HG02981 (cell line): ENCODE measurements around the gene CLEC10A.
"Not testable (repeated sequence)": the region's sequence is repeated elsewhere in the genome, so short reads cannot be mapped to it uniquely, and the experiment has no call there.

Experiments
- ATAC-seq: cut with Tn5 transposase; IDR thresholded peaks from one replicate; pipeline ENCODE4 v1.9.1; 2021; ENCODE audit warnings: mild to moderate bottlenecking, moderate library complexity; ENCODE audit not compliant: unreplicated experiment

The CLEC10A gene

DNA sequence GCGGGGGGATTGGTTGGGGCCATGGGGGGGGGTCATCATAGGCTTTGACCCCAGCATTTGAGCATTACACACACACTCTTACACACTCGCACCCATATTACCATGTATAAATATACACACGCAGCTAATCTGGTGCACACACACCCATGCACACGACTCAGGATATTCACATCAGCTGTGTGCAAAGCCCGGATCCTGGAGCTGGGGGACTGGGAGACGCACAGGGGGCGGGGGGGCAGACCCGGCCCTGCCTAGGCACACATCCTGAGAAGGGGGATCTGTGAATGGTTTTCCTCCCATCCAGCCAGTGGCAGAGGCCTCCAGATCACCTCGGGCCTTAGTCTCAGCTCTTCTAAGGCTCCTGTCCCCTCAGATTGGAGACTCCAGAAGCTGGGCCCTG lies 28.9 kb upstream of the CLEC10A start:
- ATAC-seq, result no peak

- no peak for ATAC-seq
Measured at GRCh38 chr17:7108560-7108925, 28.5 kb upstream of the CLEC10A start.

DNA sequence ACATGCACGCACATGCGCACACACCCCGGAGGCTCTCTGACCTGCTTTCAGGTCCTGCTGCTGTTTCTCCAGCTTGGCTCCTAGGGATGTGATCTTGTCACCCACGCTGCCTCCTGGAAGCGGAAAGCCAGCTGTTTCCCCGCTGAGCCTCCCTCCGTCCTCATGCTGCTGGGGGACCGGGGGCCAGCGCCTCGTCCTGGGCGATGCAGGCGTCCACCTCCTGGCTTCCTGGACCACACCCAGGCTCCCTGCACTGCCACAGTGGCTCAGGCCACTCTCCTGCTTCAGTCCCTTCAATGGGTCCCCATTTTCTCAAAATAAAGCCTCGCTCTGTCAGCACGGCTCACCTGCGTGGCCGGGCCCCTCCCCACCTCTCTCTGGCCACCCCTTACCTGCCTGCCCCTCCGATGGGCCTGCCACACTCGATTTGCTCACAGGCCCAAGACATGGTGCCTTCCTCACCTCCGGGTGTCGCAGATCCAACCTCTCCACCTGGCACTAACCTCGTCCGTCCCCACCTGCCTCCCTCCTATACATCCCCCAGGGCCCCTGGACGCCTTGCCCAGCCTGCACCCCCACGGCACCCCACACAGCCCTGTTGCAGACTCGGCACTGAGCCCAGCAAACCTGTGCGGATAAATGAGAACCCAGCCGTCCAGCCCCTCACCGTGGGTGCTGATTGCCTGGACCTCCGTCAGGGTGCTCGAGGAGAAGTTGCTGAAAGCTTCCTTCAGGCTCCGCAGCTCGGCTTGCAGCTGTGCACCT lies 27.9 kb upstream of the CLEC10A start:
- no peak for ATAC-seq

- no peak for ATAC-seq
Measured at GRCh38 chr17:7107012-7107754, 27.1 kb upstream of the CLEC10A start.

- no peak for ATAC-seq
Measured at GRCh38 chr17:7102421-7102820, 22.4 kb upstream of the CLEC10A start.

GRCh38 chr17:7101531-7101930 lies 21.5 kb upstream of the CLEC10A start:
- no peak for ATAC-seq

DNA sequence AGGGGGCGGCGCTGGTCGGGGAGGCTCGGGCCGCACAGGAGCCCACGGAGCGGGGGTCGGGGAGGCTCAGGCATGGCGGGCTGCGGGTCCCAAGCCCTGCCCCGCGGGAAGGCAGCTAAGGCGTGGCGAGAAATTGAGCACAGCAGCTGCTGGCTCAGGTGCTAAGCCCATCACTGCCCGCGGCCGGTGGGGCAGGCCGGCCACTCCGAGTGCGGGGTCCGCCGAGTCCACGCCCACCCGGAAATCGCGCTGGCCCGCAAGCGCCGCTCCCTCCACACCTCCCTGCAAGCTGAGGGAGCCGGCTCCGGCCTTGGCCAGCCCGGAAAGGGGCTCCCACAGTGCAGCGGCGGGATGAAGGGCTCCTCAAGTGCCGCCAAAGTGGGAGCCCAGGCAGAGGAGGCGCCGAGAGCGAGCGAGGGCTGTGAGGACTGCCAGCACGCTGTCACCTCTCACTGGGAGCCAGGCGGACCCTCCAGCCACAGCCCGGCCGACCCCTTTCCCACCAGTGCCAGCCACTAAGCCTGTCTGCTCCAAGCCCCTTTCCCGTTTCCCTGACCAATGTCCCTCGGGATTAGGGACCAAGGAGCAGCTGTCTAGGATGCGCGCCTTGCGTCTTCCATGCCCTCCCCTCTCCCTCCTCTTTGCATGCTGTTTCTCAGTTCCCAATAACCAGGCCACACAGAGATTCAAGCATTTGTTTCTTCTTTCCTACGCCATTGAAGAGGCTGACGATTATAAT lies 20.8 kb upstream of the CLEC10A start:
- ATAC-seq, result not testable (repeated sequence)

DNA sequence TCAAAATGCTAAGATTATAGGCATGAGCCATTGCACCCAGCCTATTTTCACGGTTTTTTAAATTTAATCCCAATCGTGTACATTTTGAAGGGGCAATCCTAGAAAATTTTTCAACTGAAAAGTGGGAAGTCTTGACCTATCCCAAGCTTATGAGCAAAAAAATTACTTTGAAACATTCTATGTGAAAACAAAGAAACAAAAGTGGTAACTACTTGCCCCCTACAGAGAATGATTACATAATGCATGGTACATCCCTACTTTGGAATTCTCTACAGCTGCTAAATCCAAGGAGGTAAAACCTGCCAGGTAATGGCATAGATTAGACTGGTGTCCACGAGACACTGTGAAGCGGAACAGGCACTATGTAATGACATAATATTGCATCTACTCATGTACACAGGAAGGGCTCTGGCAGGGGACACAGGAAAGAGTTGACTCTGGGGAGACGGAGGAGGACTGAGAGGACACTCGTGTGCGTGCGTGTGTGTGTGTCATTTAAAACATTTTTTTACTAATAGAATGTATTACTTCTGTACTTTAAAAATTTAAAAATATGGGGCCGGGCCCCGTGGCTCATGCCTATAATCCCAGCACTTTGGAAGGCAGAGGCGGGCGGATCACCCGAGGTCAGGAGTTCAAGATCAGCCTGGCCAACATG lies 18.9 kb upstream of the CLEC10A start:
- ATAC-seq, result no peak

GRCh38 chr17:7097940-7098339 lies 17.9 kb upstream of the CLEC10A start:
- no peak for ATAC-seq

DNA sequence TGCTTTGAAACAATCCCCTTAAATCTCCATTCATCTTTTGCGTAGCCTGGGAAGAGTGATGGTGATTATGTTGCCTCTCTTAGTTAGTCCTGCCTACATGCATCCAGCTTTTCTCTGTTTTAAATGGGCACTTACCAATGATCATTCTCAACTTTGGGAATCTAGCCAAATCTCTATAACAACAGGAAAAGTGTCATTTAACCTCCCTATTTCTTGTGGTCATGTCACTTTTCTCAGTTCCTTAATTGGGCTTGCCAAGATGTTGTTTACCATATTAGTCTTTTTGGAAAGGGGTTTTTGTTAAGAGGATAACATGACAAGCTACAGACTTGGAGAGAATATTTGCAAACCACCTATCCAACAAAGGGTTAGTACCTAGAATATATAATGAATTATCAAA lies 15.6 kb upstream of the CLEC10A start:
- no peak for ATAC-seq

DNA sequence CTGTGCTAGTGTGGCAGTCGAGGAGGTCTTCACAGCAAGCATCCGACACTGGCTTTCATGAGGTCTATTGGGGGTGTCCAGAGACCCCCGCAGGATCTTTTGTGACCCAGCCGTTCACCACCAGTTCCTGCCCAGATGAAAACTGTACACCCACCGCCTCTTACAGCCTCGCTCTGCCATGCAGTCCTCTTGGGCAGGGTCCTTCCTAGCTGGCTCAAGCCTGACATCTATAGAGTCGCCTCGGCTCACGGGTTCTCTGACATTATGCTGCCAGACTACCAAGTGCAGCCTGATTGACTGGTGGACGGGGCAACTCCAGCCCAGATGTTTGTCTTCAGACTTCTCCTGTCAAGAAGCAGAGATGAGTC lies 14.6 kb upstream of the CLEC10A start:
- ATAC-seq, result no peak

DNA sequence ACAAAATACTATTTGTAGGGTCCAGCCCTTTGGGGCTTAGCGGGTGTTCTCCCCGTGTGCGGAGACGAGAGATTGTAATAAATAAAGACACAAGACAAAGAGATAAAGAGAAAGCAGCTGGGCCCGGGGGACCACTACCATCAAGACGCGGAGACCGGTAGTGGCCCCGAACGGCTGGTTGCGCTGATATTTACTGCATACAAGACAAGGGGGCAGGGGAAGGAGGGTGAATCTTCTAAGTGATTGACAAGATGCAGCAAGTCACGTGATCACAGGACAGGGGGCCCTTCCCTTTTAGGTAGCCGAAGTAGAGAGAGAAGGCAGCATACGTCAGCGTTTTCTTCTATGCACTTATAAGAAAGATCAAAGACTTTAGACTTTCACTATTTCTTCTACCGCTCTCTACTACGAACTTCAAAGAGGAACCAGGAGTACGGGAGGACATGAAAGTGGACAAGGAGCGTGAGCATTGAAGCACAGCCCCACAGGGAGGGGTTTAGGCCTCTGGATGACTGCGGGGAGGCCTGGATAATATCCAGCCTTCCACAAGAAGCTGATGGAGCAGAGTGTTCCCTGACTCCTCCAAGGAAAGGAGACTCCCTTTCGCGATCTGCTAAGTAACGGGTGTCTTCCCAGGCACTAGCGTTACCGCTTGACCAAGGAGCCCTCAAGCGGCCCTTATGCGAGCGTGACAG lies 11.4 kb upstream of the CLEC10A start:
- ATAC-seq, result not testable (repeated sequence)

DNA sequence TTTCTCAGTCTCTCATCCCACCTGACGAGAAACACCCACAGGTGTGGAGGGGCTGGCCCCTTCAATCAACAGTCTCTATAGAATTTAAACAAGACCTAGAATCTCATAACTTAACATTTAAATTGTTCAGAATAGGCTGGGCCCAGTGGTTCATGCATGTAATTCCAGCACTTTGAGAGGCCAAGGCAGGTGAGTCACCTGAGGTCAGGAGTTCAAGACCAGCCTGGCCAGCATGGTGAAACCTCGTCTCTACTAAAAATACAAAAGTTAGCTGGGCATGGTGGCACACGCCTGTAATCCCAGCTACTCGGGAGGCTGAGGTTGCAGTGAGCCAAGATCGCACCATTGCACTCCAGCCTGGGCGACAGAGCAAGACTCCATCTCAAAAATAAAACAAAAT lies 9.5 kb upstream of the CLEC10A start:
- not testable (repeated sequence) for ATAC-seq

- not testable (repeated sequence) for ATAC-seq
Measured at GRCh38 chr17:7088442-7088841, 8.4 kb upstream of the CLEC10A start.

DNA sequence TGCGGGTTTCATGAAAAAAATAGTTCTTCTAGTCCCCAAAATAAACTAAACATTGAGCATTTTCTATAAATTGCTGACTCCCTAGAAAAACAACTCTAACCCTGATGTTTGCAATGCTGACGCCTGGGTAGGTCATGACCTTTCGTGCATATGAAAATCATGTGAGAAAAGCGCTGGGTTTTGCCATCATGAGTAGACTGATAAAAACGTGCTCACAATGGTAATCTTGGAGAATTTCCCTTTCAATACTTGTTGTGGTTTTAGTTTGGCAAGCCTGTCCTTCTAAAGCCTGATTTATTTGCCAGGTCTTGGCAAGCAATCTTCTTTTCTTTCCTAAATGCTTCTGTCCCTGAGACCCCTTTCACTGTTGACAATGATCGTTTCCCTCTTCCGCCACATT lies 4.0 kb upstream of the CLEC10A start:
- no peak for ATAC-seq

DNA sequence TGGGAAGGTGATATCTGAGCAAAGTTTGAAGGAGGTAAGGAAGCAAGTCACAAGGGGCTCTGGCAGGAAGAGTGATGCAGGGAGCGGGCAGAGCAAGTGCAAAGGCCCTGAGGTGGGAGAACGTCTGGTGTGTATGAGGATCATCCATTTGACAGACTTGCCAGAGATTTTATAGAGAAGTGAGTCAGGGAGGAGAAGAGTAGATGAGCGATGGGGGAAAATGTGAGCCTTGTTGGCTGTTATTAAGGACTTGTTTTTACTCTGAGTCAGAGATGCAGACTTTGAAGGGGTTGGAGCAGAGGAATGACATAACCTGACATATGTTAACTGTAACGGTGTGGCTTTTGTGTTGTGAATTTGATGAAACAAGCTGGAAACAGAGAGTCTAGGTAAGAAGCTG lies 3.5 kb upstream of the CLEC10A start:
- ATAC-seq, result no peak

GRCh38 chr17:7081341-7082062 lies 1.5 kb upstream of the CLEC10A start:
- ATAC-seq, result no peak

DNA sequence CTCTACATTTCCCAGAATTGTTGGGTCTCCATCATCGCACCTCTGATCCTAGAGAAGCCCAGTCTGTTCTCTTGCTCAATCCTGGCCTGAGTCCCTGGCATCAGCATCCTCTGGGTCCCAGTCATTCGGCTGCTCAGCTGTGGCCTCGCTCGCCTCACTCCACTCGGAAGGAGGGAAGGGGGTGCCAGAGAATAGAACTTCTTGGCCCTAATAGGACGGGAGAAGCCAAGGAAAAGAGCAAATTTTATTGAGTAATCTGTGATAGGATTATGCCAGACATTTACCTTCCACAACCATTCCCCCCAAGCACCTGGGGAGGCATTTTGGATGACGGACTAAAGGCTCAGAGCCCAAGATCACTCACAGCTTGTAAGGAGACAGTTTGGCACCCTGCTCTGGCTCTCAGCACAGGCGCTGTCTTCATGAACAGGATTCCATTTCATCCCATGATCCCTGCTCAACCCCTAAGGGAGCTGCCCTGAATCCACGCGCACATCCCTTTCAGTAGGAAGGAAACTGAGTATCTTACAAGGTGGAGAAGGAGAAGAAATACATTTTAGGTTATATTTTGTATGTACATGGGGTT lies 498 bp upstream of the CLEC10A start:
- no peak for ATAC-seq

GRCh38 chr17:7078711-7079110 lies 1.3 kb downstream of the CLEC10A start:
- no peak for ATAC-seq
